HPDE6-E6E7 (cell line): ENCODE data around the gene ABCF3.
A peak's percentile ranks its signal among the peaks of the same experiment; 100 is the strongest.

Experiments used
- DNase-seq: peaks from one replicate; pipeline ENCODE4 v3.0.0; 2011; ENCODE audit warnings: missing footprints; ENCODE audit errors: extremely low spot score

The ABCF3 gene

GRCh38 chr3:184166671-184167070 is 19.3 kb upstream of the ABCF3 start:
- DNase-seq, result no peak

DNA sequence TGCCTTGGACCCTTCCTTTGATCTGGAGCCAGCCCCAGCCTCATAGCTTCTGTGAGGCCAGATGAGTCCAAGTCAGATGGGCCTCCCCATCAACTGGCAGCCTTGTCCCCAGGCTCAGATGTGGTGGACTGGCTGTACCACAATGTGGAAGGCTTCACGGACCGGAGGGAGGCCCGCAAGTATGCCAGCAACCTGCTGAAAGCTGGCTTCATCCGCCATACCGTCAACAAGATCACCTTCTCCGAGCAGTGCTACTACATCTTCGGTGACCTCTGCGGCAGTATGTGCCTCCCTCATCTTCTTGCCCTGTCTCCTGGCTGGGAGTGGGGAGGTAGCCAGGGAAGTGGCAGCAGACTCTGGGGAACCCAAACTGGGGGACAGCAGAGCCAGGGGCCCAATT is 18.2 kb upstream of the ABCF3 start:
- no peak for DNase-seq

- DNase-seq, result no peak
Measured at GRCh38 chr3:184168363-184169120, 17.5 kb upstream of the ABCF3 start.

- DNase-seq, result no peak
Measured at GRCh38 chr3:184169896-184170875, 15.8 kb upstream of the ABCF3 start.

- DNase-seq, result no peak
Measured at GRCh38 chr3:184171562-184171961, 14.4 kb upstream of the ABCF3 start.

GRCh38 chr3:184172681-184173373 is 13.2 kb upstream of the ABCF3 start:
- no peak for DNase-seq

GRCh38 chr3:184173374-184173722 is 12.7 kb upstream of the ABCF3 start:
- no peak for DNase-seq

GRCh38 chr3:184174284-184174645 is 11.7 kb upstream of the ABCF3 start:
- DNase-seq, result no peak

- peak; percentile 93 for DNase-seq
Measured at GRCh38 chr3:184174646-184175492, 11.1 kb upstream of the ABCF3 start, which contains the start of gene AP2M1. AP2M1 (plus strand) TSS chr3:184174855; CDS start chr3:184176994, 2,139 bp downstream.

DNA sequence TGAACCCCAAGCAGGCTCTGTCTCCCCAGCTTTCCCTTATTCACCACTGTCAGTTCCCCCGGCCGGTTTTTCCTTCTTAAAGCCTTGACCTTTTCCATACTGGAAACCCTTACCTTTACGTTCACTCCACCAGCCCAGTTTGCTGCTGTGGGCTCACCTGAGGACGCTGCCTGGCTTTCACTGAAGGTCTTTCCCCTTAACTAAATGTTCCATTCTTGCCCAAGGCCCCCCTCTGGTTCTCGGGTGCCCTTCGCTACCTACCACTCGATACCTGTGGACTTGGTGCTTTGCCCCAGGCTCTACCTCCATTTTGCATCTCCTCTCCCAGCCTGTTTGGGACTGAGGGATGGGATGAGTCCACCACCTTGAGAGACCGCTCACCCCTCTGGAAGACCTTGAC is 10.5 kb upstream of the ABCF3 start:
- DNase-seq, result no peak

DNA sequence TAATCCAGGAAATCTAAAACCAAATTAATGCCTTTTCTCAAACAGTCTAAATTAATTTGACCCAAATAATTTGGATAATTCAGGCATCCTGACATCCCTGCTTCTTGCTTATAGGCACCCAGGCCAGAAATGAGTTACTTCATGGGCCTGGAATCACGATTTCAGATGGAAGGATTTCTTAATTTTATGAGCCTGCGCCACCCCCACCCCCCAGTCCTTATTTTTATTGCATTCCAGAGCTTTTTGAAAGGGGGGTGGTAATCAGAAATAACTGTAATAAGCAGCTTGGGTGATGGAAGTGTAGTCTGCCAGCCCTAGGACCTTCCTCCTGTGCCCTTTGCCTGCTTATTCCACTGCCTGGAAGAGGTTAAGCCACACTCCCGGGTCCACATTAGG is 10.0 kb upstream of the ABCF3 start:
- no peak for DNase-seq

GRCh38 chr3:184176377-184177330 is 9.3 kb upstream of the ABCF3 start:
- DNase-seq, result peak; percentile 81

GRCh38 chr3:184177331-184177731 is 8.7 kb upstream of the ABCF3 start:
- DNase-seq, result no peak

DNA sequence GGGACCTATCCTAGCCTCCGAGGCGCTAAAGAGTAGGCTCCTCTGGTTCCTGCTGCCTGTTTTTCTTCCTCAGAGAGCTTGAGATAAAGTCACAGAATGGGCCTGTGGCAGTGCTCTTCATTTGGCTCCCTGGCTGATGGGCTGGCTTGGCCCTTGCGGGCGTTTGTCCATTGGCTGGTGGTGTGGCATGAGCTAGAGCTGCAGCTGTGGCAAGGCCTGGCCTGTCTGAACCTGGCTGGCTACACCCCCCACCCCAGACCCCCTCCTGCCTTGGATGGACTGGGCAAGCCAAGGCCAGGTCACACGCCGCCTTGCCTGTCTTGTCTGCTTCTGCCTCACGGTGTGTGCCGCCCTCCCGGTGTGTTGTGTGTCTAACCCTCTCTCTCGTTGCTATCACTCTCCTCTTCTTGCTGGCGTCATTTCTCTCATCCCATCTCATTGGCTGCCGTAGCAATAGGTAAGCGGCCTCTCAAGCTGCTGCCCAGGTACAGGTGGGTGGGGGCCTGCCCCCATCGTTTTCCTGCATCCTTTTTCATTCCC is 8.2 kb upstream of the ABCF3 start:
- DNase-seq, result no peak

- DNase-seq, result no peak
Measured at GRCh38 chr3:184178521-184179138, 7.4 kb upstream of the ABCF3 start.

GRCh38 chr3:184180165-184180564 is 5.8 kb upstream of the ABCF3 start:
- DNase-seq, result no peak

DNA sequence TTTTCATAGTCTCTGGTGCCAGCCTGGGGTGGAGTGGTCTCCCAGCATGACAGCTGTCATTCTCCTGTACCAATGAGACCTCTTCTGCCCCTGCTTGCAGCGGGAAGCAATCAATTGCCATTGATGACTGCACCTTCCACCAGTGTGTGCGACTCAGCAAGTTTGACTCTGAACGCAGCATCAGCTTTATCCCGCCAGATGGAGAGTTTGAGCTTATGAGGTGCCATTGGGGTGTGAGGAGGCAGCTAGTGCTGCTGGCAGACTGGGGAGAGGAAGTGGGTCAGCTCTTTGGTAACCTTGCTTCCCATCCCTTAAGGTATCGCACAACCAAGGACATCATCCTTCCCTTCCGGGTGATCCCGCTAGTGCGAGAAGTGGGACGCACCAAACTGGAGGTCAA is 4.4 kb upstream of the ABCF3 start:
- DNase-seq, result no peak

DNA sequence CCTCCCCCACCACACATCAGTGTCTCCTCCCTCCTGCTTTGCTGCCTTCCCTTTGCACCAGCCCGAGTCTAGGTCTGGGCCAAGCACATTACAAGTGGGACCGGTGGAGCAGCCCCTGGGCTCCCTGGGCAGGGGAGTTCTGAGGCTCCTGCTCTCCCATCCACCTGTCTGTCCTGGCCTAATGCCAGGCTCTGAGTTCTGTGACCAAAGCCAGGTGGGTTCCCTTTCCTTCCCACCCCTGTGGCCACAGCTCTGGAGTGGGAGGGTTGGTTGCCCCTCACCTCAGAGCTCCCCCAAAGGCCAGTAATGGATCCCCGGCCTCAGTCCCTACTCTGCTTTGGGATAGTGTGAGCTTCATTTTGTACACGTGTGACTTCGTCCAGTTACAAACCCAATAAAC is 2.3 kb upstream of the ABCF3 start:
- DNase-seq, result no peak

- no peak for DNase-seq
Measured at GRCh38 chr3:184184546-184185230, 1.3 kb upstream of the ABCF3 start.
